HG02885 (cell line): Measurements from ENCODE around the gene CD1C.
"Not testable (repeated sequence)": the region's sequence is repeated elsewhere in the genome, so short reads cannot be mapped to it uniquely, and the experiment has no call there.

Experiments used
- ATAC-seq: cut with Tn5 transposase; IDR thresholded peaks from one replicate; pipeline ENCODE4 v1.9.1; 2021; ENCODE audit warnings: mild to moderate bottlenecking; ENCODE audit not compliant: unreplicated experiment, poor library complexity

The CD1C gene

DNA sequence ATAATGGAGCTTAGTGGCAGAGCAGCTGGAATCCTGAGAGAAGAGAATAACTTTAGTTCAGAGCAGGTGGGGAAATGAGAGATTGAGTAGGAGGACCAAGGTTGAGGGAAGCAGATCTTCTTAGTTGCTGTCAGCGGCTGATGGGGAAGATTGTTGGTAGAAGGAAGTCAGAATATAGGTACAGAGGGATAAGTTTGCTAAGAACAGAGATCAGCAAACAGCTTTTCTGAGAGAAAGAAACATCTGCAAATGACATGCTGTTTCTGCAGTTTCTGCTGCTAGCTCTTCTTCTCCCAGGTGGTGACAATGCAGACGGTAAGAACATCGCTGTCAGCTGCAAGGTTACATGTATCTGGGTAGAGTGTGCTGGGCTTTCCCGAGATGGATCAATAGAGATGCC is at the start of gene CD1C:
CD1C (plus strand) TSS at position 113 of the 400 bp plus-strand sequence; CDS start at position 255, 142 bp downstream.
- peak; percentile 26 for ATAC-seq

DNA sequence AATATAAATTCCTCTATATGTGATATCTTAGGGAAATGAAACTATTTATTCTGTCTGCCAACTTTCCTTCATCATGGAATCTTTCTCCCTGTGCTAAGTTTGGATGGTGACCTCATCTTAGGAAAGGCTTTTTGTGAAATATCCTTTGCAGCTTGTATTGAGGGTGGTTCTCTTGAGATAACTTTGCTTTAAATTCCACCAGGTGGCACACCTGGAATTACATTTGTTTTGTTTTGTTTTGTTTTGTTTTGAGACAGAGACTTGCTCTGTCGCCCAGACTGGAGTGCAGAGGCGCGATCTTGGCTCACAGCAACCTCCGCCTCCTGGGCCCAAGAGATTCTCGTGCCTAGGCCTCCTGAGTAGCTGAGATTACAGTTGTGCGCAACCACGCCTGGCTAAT is 43.1 kb upstream of the CD1C start:
- ATAC-seq: no peak

DNA sequence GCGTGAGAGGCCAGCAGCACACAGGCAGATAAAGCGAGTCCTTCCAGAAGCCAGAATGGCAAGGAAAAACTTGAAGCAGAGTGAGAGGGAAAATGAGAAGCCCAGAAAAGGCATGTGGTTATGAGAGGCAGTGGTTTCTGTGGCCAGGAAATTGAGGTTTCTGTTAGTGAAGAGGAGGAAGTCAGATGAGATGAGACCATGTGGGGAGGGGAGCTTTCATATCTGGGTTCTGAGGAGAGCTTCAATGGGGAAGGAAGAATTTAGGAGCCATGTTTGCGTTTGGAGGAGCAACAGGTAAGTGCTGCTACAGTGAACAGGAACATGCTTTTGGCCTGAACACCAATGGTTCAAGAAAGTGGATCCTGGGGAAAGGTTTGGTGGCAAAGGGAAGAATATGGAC is 41.6 kb upstream of the CD1C start:
- peak; percentile 88 for ATAC-seq

DNA sequence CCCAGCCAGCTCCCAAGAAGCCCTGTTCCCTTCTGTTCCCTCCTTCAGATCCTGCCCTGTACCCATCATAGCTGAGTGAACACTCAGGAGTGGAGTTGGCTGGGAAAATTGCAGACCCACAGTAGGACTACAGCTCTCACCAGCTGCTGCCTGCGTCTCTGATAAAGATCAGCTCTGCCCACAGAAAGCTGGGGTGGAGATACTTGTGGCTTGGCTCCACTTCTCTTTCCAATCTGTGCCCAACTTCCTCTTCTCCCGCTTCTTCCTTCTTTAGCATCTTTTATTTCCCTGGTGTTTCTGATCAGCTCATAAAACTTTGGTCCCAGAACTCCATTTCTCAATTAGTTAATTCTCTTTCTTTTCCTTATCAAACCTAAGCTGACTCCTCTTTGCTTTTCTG is 41.0 kb upstream of the CD1C start:
- ATAC-seq: no peak

DNA sequence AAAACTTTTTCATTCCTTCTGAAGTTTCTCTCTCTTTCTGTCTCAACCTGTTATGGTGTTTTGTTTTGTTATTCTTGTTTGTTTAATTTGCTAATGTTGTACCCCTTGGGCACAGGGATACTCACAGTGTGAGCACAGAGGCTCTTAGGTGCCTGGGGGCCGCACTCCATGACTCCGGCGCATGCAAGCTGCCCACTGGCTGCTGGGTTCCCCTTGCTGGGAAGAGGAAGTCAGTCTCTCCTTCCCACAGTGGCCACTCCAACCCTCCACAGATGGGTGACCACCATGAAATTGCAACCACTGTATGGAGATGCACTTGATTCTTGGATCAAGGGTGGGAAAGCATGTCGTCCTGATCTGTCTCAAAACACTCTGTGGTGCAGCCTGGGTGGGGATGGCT is 40.1 kb upstream of the CD1C start:
- ATAC-seq: no peak

DNA sequence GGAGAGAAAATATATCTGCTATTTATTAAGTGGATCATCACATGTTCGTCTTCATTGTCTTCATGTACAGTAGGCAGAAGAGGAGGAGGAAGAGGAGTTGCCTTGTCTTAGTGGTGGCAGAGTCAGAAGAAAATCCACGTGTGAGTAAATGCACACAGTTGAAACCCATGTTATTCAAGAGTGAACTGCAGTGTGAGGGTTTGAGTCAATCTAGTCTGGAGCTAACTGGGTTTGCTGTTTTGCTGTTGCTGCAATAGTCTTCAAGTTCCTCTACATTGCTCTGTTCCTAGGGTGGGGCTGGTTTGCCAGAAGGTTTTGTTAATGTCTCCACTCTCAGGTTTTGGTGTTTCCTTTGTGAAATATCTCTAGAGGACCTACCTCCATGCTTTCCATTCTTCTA is 38.6 kb upstream of the CD1C start:
- no peak for ATAC-seq

DNA sequence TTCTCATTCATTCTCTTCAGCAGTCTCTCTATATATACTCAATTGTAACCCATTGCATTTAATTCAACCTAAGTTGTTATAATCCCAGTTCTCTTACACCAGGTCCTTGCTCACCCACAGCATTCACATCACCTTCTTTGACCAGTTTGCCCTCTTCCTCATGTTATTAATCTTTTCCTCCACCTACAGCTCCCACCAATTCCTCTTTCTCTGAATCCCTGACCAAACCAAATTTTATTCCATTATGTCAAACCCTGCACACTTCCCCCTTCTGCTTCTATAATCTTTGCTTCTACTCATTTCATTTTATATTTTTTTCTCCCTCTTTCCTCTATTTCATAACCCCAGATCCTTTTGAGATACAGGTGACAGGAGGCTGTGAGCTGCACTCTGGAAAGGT is 34.1 kb upstream of the CD1C start:
- no peak for ATAC-seq

DNA sequence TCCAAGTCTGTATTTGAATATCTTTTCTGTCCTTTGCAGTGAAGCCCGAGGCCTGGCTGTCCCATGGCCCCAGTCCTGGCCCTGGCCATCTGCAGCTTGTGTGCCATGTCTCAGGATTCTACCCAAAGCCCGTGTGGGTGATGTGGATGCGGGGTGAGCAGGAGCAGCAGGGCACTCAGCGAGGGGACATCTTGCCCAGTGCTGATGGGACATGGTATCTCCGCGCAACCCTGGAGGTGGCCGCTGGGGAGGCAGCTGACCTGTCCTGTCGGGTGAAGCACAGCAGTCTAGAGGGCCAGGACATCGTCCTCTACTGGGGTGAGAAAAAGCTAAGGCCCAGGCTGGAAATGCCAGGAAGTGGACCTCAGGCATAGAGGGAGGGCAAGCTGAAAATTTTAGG is 33.0 kb upstream of the CD1C start:
- not testable (repeated sequence) for ATAC-seq

DNA sequence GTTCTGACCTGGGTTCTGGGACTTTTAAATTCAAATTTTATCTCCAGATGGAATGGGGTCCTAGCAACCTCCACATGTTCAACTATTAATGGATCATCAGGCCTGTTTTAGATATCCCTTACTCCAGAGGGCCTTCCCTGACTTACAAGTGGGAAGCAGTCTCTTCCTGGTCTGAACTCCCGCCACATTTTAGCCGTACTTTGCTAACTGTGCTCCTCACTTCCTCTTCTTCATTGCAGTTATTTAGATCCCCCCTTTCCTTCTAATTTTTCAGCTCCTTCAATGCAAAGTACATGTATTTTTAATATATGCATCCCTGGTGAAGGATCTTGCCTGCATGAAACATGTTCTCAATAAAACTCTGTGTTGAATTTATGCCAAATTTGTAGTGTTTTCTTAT is 31.8 kb upstream of the CD1C start:
- no peak for ATAC-seq

DNA sequence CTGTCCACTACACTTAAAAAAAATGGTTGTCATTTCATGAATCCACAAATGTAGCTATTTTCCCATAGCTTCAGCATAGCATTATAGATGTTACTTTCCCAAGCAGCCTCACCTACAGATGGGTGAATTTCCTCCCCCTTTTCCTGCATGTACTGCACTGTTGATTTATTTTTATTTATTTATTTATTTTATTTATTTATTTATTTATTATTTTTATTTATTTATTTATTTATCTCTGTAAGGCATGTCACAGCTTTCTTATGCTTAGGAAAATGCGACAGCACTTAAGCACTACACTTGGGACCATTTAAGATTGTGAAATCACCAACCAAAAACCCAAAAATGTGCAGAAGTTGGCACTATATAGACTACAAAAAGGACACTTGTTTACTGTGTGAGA is 30.6 kb upstream of the CD1C start:
- ATAC-seq: no peak

DNA sequence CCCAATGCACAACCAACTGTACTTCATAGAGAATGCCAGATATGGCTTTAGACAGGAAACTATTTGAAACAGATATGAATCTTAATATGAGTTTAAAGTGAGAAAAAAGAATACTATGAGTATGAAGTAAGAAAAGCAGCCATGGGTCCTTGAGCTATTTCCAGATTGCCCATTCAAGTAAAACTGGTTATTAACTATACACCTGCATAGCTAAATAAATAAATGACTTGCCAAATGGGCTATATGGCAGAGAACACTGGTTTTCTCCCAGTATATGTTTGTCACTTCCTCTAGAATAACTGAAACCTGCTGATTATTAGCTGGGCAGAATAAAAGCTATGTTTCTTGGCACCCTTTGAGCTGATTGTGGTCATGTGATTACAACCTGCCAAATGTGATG is 17.0 kb upstream of the CD1C start:
- no peak for ATAC-seq

DNA sequence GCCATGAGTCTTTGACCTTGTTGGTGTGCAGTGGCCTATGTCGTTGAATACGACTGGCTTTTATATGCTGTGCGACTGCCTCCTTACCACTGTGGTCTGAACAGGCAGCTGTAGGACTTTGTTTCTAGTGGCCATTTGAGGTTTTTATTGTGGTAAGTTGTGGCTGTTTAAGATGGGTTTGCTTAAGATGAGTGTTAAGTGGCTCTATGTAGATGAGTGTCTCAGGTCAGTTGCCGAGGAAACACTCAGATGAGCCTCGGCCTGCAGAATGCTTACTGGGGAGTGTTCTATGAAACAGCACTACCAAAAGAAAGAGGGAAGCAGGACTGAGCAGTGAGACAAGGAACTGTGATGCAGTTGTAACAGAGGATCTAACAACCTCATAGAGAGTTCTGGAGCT is 14.9 kb upstream of the CD1C start:
- ATAC-seq: no peak

DNA sequence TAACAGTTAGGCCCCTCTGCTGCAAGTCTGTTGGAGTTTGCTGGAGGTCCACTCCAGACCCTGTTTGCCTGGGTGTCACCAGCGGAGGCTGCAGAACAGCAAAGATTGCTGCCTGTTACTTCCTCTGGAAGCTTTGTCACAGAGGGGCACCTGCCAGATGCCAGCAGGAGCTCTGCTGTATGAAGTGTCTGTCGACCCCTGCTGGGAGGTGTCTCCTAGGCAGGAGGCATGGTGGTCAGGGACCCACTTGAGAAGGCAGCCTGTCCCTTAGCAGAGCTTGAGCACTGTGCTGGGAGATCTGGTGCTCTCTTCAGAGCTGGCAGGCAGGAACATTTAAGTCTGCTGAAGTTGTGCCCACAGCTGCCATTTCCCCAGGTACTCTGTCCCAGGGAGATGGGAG is 7.3 kb upstream of the CD1C start:
- not testable (repeated sequence) for ATAC-seq

DNA sequence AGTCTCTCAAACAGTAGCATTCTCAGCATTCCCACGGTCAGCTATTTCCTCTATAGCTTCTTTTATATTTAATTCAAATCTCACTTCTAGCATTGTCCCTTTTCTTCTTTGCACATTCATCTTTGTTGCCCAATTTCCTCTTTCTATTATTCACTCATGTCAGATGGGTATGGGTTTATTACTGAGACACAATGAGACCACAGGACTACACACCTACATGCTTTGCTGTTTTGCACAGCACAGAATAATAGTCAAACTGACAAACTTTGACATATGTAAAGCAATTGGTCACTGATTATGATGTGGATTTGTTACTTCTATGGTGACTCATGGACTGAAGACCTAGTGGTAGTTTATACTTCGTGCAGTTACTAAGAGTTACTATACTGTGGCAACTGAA is 5.8 kb upstream of the CD1C start:
- peak; percentile 52 for ATAC-seq

DNA sequence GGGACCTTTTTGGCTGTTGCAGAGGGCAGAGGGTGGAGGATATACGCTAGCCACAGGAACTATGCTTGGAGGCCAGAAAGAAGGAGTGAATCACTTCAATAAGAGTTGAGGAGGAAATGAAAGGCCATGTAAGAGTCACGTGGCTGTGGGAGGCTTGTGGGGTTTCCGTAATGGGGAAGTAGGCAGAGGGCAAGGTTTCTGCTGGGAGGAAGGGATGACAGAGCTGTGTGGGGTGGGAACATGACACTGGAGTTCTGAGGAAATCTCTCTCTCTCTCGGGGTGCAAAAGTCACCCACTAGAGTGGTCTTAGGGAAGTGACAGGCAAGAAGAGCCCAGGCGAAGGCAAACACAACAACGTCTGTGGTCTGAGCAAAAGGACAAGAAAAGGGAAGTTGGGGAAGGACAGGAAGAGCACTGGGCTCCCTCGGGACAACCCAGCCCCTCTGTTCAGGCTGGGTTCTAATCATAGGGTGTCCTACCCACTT is 3.9 kb upstream of the CD1C start:
- ATAC-seq: peak; percentile 67

DNA sequence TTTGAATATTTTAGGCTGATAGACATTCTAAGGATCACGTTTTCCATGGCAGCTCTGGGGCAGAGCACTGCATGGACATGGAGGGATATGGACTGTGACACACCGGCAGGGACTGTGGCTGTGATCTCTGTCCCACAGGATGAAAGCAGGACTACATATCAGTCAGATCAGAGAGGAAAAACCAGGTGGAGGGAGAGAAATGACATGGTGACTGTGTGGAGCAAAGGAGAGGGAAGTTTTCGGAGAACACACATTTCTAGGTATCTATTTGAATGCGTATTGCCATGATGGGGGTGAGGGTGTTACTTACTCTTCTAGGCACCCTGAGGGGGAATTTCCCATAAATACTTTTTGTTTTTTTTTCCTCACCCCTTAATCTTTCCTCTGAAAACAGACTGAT is 3.2 kb upstream of the CD1C start:
- ATAC-seq: peak; percentile 14

DNA sequence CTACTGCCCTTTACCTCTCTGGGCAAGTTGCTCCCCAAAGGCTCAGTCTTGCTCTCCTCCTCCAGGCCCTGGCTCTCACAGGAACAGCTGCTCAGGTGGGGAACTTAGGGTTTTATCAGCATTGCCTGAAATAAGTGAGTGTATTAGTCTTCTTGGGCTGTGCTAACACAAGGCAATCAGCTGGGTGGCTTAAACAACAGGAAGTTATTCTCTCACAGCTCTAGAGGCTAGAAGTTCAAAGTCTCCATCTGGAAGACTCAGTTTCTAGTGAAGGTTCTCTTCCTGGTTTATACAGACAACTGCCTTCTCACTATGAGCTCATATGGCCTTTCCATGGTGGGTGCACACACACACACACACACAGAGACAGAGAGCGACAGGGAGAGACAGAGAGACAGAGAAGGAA is 2.8 kb upstream of the CD1C start:
- ATAC-seq: peak; percentile 19

DNA sequence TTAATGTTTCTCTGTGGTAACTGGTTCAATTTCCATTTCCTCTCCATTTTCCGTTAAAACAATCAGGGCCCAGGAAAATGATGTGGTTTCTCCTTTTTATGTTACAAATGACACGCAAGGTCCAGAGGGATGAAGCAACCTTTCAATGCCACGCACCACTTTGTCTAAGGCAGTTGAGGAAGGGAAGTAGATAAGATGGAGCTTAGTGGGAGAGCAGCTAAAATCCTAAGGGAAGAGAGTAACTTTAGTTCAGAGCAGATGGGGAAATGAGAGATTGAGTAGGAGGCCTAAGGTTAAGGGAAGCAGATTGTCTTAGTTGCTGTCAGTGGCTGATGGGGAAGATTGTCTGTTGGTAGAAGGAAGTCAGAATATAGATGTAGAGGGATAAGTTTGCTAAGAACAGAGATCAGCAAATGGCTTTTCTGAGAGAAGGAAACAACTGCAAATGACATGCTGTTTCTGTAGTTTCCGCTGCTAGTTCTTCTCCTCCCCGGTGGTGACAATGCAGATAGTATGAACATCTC is 660 bp downstream of the CD1C start:
- ATAC-seq: no peak

DNA sequence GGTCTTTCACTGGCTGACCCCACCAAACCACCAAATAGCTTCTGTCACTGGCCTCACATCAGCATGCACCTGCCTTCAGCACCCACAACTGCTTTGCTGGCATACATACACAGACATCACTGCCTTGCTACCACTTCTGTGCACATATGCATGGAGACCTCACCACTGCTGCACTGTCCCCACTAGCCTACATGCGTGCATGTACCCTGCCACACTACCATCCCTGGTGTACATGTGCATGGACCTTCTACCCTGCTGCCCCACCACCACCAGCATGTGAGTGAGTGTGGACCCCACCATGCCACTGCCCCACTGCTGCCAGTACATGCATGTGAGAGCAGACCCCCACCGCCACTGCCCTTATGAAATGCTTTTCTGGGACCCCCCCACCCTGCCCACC is 6.1 kb downstream of the CD1C start:
- no peak for ATAC-seq

DNA sequence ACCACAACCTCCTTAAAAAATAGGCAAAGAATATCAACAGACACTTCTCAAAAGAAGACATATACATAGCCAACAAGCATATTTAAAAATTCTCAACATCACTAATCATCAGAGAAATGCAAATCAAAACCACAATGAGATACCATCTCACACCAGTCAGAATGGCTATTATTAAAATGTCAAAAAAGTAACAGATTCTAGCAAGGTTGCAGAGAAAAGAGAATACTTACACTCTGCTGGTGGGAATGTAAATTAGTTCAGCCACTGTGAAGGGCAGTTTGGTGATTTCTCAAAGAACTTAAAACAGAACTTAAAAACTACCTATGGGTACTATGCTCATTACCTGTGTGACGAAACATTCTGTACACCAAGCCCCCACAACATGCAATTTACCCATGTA is 20.9 kb downstream of the CD1C start:
- ATAC-seq: peak; percentile 65

DNA sequence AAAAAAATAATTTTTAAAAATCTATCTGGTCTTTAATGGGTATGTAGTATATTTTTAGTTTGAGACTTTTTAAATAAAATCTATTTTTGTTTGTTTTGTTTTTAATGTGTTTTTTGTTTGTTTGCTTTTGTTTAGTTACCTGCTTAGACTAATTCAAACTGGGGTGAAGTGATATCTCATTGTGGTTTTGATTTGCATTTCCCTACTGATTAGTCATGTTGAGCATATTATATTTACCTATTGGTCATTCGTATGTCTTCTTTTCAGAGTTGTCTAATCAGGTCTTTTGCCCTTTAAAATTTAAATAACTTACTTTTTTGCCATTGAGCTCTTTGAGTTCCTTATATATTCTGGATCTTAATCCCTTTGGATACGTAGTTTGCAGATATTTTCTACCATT is 21.3 kb downstream of the CD1C start:
- ATAC-seq: peak; percentile 73

DNA sequence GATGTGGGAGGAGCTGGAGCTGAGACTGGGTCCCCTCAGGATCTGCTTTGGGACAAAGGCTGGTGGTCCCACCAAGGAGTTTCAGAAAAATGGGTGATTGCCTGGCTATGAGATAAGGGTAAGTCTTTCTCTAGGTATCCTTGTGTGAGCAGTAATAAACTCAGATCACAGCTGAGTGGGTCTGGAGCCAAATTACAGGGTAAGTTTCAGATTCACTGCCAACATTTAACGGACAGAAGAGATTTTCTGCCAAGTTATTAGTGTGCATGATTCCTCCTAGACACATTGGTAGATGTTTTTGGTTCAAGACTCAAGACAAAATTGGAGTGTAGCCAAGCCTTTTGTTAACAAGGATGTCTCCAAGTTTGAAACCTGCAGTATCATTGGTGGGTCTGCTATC is 34.1 kb downstream of the CD1C start:
- no peak for ATAC-seq

DNA sequence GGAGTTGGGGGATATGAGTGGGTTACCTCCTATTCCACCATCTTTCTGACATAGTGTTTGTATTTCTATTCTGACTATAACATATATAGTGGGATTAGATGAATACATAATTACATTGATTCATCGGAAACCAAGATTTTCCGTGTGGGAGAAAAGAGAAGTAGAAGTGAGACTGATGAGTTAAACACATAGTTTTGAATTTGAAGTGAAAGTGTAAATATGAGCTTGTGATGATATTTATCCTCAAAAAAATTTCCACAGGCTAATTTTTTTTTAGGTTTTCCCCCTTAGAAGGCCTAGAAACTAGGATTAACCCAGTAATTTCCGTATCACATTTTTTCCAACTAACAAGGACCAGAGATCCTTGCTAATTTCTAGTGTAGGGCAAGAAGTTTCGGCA is 34.7 kb downstream of the CD1C start:
- peak; percentile 59 for ATAC-seq
